Prostate gland (tissue), 2 donors: Measurements from ENCODE around the gene CFAP43. TPM values are rescaled to one million over a fixed set of nuclear protein-coding genes. Genes with fewer than 3 reads are reported as not detected.

Experiments
- DNase-seq: peaks from one replicate; pipeline ENCODE4 v3.0.0-alpha.2; 2019; ENCODE audit warnings: low spot score
- H3K27ac ChIP-seq, 2 donors: fragments of 200-600 bp; sonication (generic); 2 replicates each; pipeline ENCODE4 v1.5.1; 2017 to 2019
- H3K27me3 ChIP-seq: fragments of 200-600 bp; sonication (generic); replicated peaks from 2 replicates; pipeline ENCODE4 v1.5.1; 2019; ENCODE audit not compliant: insufficient read depth
- H3K36me3 ChIP-seq, 2 donors: fragments of 200-600 bp; sonication (generic); 1 replicate in 1 of 2; 2 replicates in 1 of 2; pipeline versions ENCODE4 v1.5.1 to v1.8.1; 2017 to 2019
- H3K4me1 ChIP-seq: fragments of 200-600 bp; sonication (generic); replicated peaks from 2 replicates; pipeline ENCODE4 v1.5.1; 2019
- H3K4me3 ChIP-seq, 2 donors: fragments of 200-600 bp; sonication (generic); 2 replicates each; pipeline ENCODE4 v1.5.1; 2017 to 2019
- H3K9me3 ChIP-seq: fragments of 200-600 bp; sonication (generic); 2 replicates; pipeline ENCODE4 v1.5.1; 2017
- POLR2A ChIP-seq: fragments of 450-650 bp; IDR thresholded peaks from one replicate; pipeline ENCODE4 v1.6.1; 2016; ENCODE audit warnings: antibody characterized with exemption, mild to moderate bottlenecking
- POLR2AphosphoS5 ChIP-seq: sonication (generic); formaldehyde crosslinking; IDR thresholded peaks from one replicate; pipeline ENCODE4 v1.6.1; 2017; ENCODE audit warnings: antibody characterized with exemption
- WGBS: methylation state at CpG from one replicate; pipeline ENCODE4 v1.1.5; 2018; 5-methylcytosine and 5-hydroxymethylcytosine counted together
- intact Hi-C: fragments of 100-400 bp; cut with DNase I; formaldehyde crosslinking; loops from one replicate; pipeline ENCODE4 v1.14.2; 2022
- total RNA-seq, 2 donors: library from RNA; depleted of rRNA; stranded (reverse); fragments of >200 nt; gene quantifications; one replicate each; pipeline ENCODE4 v1.1.0, GENCODE V29; 2016
- TF ChIP-seq, protein P1 (sequence below), 4 experiments: fragments of 200-600 bp in 2 of 4; fragments of 450-650 bp in 2 of 4; sonication (generic) in 2 of 4; IDR thresholded peaks; 1 replicate in 3 of 4; 2 replicates in 1 of 4; pipeline ENCODE4 v1.5.1; 2016 to 2019; ENCODE audit warnings: antibody characterized with exemption in 4 of 4, mild to moderate bottlenecking in 2 of 4, moderate library complexity in 2 of 4

The CFAP43 gene
- total RNA-seq, 2 donors from 2014 or later, result 2.4 to 6.9 TPM

- Histone ChIP-seq H3K4me3 (no peak overlapping the region), H3K27ac (no peak overlapping the region), H3K4me1 (no peaks in the 10 kb centered on the region), H3K27me3 (no peaks in the 10 kb centered on the region), H3K9me3 (no peaks in the 10 kb centered on the region), H3K36me3 (no peaks in the 10 kb centered on the region)
- whole genome bisulfite sequencing, result 86% methylated on average over 1 of the region's 1 CpG
- no peak for TF ChIP-seq POLR2A
- TF ChIP-seq, protein P1, sequence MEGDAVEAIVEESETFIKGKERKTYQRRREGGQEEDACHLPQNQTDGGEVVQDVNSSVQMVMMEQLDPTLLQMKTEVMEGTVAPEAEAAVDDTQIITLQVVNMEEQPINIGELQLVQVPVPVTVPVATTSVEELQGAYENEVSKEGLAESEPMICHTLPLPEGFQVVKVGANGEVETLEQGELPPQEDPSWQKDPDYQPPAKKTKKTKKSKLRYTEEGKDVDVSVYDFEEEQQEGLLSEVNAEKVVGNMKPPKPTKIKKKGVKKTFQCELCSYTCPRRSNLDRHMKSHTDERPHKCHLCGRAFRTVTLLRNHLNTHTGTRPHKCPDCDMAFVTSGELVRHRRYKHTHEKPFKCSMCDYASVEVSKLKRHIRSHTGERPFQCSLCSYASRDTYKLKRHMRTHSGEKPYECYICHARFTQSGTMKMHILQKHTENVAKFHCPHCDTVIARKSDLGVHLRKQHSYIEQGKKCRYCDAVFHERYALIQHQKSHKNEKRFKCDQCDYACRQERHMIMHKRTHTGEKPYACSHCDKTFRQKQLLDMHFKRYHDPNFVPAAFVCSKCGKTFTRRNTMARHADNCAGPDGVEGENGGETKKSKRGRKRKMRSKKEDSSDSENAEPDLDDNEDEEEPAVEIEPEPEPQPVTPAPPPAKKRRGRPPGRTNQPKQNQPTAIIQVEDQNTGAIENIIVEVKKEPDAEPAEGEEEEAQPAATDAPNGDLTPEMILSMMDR (IDR thresholded peaks at IDR 0.05), result no peak
- TF ChIP-seq POLR2AphosphoS5, result no peak
- intact Hi-C loops, result no loop called here
- no peak for DNase-seq
Observed at GRCh38 chr10:104276192-104276591, 44.0 kb upstream of the CFAP43 start.

GRCh38 chr10:104274762-104275721 is 42.9 kb upstream of the CFAP43 start:
- Histone ChIP-seq H3K27me3 (no peaks in the 10 kb centered on the region), H3K4me3 (peak overlapping the region; percentile 42), H3K36me3 (no peaks in the 10 kb centered on the region), H3K27ac (peak overlapping the region; percentile 52 to 70), H3K4me1 (no peaks in the 10 kb centered on the region), H3K9me3 (no peaks in the 10 kb centered on the region)
- intact Hi-C loops, result no loop called here
- WGBS, result 14% methylated on average over 39 of the region's 42 CpGs
- no peak for TF ChIP-seq POLR2A
- TF ChIP-seq POLR2AphosphoS5, result peak; percentile 42
- TF ChIP-seq, protein P1 (IDR thresholded peaks at IDR 0.05), result peak; percentile 56 to 90 (median 66)
- DNase-seq, result peak; percentile 49

GRCh38 chr10:104273899-104274575 is 41.9 kb upstream of the CFAP43 start:
- Histone ChIP-seq H3K36me3 (no peaks in the 10 kb centered on the region), H3K4me1 (no peaks in the 10 kb centered on the region), H3K27me3 (no peaks in the 10 kb centered on the region), H3K27ac (no peak overlapping the region), H3K4me3 (no peak overlapping the region), H3K9me3 (no peaks in the 10 kb centered on the region)
- DNase-seq, result no peak
- intact Hi-C loops, result no loop called here
- 73% methylated on average over 4 of the region's 4 CpGs for WGBS
- TF ChIP-seq, protein P1 (IDR thresholded peaks at IDR 0.05), result no peak
- no peak for TF ChIP-seq POLR2A
- TF ChIP-seq POLR2AphosphoS5, result no peak

GRCh38 chr10:104273286-104273685 is 41.1 kb upstream of the CFAP43 start:
- H3K27me3 ChIP-seq, result no peaks in the 10 kb centered on the region
- no peak overlapping the region for H3K27ac ChIP-seq
- 95% methylated on average over 1 of the region's 1 CpG for WGBS
- no peak for DNase-seq
- TF ChIP-seq POLR2A (no peak), POLR2AphosphoS5 (no peak)
- TF ChIP-seq, protein P1 (IDR thresholded peaks at IDR 0.05), result no peak
- H3K36me3 ChIP-seq, result no peaks in the 10 kb centered on the region
- intact Hi-C loops, result no loop called here
- no peaks in the 10 kb centered on the region for H3K9me3 ChIP-seq
- H3K4me1 ChIP-seq, result no peaks in the 10 kb centered on the region
- no peak overlapping the region for H3K4me3 ChIP-seq
